Measurements from ENCODE around the gene AMBRA1. TPM values are rescaled to one million over a fixed set of nuclear protein-coding genes. Genes with fewer than 3 reads are reported as not detected.

AMBRA1 gene
- total and polyA plus RNA-seq, 2 donors (not counting 3 experiments of a cell fraction or from before 2014, with no cell fraction given): 18.4 to 32.4 TPM

DNA sequence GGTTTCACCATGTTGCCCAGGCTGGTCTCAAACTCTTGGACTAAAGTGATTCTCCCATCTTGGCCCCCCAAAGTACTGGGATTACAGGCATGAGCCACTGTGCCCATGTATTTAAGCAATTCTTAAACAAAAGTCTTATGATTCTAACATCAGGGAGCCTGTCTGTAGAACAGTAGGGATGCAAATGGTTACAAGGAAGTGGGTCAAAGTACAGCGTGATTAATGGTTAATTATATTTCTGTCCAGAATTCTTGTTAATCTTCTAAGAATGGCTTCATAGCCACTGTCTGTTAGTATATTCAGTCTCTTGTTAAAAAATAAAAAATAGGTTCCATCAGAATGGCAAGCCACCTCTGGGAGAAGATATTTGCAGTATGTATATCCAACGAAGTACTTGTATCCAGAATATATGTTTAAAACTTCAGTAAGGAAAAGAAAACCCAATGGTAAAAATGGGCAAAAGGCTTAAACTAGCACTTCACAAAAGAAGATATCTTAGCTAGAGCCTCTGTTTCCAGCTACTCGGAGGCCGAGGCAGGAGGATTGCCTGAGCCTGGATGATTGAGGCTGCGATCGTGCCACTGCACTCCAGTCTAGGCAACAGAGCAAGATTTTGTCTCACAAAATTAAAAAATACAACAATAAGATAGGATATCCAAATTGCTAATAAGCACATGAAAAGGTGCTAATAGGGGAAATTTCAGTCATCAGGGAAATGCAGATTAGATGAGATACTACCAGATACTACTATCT is 46.4 kb upstream of the AMBRA1 start:
- no peak overlapping the region for H3K27ac ChIP-seq (ENCODE audit: insufficient read depth, low read depth, low read length)
- H2AFZ ChIP-seq (ENCODE audit: low read depth, low read length): no peak overlapping the region
- no peak overlapping the region for H3K4me3 ChIP-seq (replicated peaks in 1 of 3; ENCODE audit: insufficient read depth in 1 of 3, low read depth in 1 of 3, low read length in 3 of 3)
- no peak overlapping the region for H3K4me2 ChIP-seq (ENCODE audit: insufficient read depth, low read length)
- H4K20me1 ChIP-seq (replicated peaks; ENCODE audit: control insufficient read depth, extremely low read depth, insufficient read depth, low read length): no peaks in the 10 kb centered on the region
- no peaks in the 10 kb centered on the region for H3K9me1 ChIP-seq (replicated peaks; ENCODE audit: control insufficient read depth, extremely low read depth, insufficient read depth, low read length)
- no peaks in the 10 kb centered on the region for H3K9me3 ChIP-seq (replicated peaks; ENCODE audit: control insufficient read depth, insufficient read depth, low read length)
- H3K9ac ChIP-seq (replicated peaks; ENCODE audit: extremely low read depth, insufficient read depth, low read length): no peak overlapping the region
- DNase-seq (ENCODE audit: low read depth, low spot score) (no peak), FAIRE-seq (no peak)
- TF ChIP-seq MYC (IDR thresholded peaks at IDR 0.05; ENCODE audit: low read depth, low read length) (no peak), POLR2A (IDR thresholded peaks at IDR 0.05; ENCODE audit: low read depth, low read length) (no peak), JUN (IDR thresholded peaks at IDR 0.05; ENCODE audit: borderline replicate concordance, insufficient read depth, insufficient read length, low read depth) (no peak), POLR2AphosphoS5 (IDR thresholded peaks at IDR 0.05; ENCODE audit: insufficient read depth, low read depth, low read length) (no peak), FOS (IDR thresholded peaks at IDR 0.05; ENCODE audit: borderline replicate concordance, insufficient read depth, low read length) (no peak), EZH2 (IDR thresholded peaks at IDR 0.05; ENCODE audit: borderline replicate concordance, low read depth, low read length, severe bottlenecking) (no peak), GATA2 (IDR thresholded peaks at IDR 0.05; ENCODE audit: insufficient read depth, insufficient read length, low read depth, low read length) (no peak)
- TF ChIP-seq, protein P1, sequence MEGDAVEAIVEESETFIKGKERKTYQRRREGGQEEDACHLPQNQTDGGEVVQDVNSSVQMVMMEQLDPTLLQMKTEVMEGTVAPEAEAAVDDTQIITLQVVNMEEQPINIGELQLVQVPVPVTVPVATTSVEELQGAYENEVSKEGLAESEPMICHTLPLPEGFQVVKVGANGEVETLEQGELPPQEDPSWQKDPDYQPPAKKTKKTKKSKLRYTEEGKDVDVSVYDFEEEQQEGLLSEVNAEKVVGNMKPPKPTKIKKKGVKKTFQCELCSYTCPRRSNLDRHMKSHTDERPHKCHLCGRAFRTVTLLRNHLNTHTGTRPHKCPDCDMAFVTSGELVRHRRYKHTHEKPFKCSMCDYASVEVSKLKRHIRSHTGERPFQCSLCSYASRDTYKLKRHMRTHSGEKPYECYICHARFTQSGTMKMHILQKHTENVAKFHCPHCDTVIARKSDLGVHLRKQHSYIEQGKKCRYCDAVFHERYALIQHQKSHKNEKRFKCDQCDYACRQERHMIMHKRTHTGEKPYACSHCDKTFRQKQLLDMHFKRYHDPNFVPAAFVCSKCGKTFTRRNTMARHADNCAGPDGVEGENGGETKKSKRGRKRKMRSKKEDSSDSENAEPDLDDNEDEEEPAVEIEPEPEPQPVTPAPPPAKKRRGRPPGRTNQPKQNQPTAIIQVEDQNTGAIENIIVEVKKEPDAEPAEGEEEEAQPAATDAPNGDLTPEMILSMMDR (IDR thresholded peaks at IDR 0.05; ENCODE audit: extremely low read depth in 1 of 2, insufficient read depth in 1 of 2, low read depth in 1 of 2, low read length in 2 of 2): no peak
- TF ChIP-seq, protein P2, sequence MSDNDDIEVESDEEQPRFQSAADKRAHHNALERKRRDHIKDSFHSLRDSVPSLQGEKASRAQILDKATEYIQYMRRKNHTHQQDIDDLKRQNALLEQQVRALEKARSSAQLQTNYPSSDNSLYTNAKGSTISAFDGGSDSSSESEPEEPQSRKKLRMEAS (IDR thresholded peaks at IDR 0.05; ENCODE audit: insufficient read depth, insufficient read length): no peak
- H3K27me3 ChIP-seq (ENCODE audit: control insufficient read depth in 2 of 2, insufficient read depth in 2 of 2, low read length in 2 of 2): no peaks in the 10 kb centered on the region
- ChIA-PET POLR2A (no interaction called here), CTCF (interaction anchor here (0.6 kb wide), 1 partner anchor 42 kb away, joined by 6 read pairs; no protein-coding TSS in a partner anchor)
- no peaks in the 10 kb centered on the region for H3K4me1 ChIP-seq (ENCODE audit: control insufficient read depth, extremely low read depth, insufficient read depth, low read length)
- BruUV-seq (replicated peaks): no TSS peak
- no peaks in the 10 kb centered on the region for H3K79me2 ChIP-seq (ENCODE audit: control insufficient read depth, insufficient read depth, low read length)
- H3K36me3 ChIP-seq (ENCODE audit: control insufficient read depth in 2 of 2, extremely low read depth in 1 of 2, insufficient read depth in 2 of 2, low read length in 2 of 2): no peaks in the 10 kb centered on the region
- dilution Hi-C loops (cut with MboI; ENCODE audit: extremely low pct_ligation_motif_present, low sequenced_read_pairs) (no loop called here), intact Hi-C loops (cut with micrococcal nuclease) (no loop called here)
